Fibroblast of skin of back (primary cell): ENCODE results near the gene INHBE.

ENCODE experiments used
- DNase-seq: peaks from one replicate; pipeline ENCODE4 v3.0.0-alpha.2; 2013

Gene INHBE

DNA sequence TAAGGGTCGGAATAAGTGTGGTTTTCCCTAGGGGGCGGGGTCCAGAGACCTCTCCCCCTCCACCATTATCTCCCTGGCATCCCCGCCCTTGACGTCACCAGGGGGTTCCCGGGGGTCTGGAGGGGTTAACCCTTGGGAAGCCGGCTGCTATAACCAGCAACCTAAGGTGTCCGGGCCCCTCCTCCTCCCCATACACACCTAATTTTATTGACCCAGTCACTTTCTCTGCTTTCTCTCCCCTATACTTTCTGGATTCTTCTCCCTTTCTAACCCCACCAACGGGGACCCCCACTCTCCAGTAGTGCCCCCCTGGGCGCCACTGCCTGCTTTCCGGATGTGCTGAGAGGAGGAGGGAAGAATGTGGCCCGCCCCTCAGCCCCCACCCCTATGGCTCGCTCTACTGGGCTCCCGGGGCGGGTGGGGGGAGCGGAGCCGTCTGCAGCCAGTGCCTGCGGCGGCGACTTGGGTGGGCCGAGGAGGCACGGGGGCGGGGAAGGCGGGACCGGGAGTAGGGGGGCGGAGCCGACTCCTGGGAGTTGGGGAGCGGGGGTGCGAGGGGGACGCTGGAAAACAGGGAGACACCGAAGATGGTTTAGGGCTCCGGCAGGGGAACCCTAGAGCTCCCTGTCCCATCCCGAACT is 6.3 kb downstream of the INHBE start:
- DNase-seq, result peak; percentile 79

DNA sequence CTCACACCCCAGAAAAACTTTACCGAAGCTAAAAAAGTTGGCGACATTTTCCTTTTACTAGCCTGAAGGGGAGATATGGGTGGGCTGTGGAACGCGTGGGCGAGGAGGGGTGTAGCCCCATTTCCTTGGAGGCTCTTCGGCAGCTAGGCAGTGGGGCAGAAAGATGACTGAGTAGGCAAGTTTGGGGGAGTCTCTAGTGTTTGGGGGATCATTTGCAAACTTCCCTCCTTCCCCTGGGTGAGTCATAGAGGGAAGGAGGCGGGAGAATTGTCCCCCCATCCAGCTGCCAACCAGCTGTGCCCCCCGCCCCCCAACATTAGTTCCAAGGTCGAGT is 6.8 kb downstream of the INHBE start:
- peak; percentile 48 for DNase-seq

DNA sequence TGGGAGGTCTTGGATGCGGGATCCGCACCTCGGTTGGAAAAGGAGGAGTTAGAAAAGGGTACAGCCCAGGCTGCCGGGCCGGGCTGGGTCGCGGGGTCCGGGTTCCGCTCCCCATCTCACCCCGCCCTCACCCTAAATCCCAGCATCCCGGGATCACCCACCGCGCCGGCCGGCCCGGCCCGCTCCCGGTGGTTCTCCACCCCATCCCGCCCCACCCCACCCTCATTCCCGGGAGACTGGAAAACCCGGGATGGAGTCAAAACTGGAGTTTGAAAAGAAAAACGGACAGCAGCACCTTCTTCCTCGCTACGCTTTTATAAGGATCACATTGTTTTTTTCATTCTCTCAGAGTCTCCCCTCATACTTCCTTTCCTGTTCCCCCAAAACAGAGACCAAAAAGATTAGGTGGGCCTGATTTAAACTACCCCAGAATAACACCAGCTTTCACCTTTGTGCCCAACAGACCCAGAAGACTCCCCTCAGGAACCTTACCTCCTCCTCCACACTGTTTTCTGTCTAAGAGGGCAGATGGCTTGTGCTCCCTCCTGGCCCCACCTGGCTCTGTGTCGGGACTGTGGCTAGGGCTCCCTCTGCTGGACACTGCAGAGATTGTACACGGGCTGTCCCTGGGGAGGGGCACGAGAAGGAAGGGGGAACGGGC is 7.3 kb downstream of the INHBE start:
- DNase-seq, result peak; percentile 91

DNA sequence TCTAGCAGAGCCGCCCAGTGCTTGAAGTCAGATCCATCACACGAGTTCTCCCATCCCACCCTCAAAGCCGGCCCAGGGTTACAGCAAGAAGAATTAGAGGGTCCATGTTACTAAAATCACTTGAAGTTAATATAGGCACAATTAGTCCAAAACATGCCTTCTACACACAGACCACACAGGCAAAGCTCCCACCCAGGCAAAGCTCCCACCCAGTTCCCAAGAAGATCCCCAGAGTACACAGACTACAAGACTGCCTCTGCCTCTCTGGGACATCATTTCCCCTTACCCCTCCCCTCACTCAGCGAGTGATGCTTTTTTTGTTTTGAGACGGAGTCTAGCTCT is 7.8 kb downstream of the INHBE start:
- no peak for DNase-seq

DNA sequence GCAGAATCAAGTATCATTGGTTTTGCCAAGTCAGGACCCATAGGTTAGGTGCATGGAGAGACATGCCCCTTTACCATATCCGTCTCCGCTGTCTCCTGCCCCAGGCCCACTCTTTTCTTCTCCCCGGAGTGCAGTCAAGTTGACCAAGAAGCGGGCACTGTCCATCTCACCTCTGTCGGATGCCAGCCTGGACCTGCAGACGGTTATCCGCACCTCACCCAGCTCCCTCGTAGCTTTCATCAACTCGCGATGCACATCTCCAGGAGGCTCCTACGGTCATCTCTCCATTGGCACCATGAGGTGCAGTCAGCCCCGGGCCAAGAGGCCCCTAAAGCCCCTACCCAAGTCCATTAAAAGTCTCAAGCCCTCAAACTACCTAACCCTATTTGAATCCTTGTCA is 9.5 kb downstream of the INHBE start:
- no peak for DNase-seq

DNA sequence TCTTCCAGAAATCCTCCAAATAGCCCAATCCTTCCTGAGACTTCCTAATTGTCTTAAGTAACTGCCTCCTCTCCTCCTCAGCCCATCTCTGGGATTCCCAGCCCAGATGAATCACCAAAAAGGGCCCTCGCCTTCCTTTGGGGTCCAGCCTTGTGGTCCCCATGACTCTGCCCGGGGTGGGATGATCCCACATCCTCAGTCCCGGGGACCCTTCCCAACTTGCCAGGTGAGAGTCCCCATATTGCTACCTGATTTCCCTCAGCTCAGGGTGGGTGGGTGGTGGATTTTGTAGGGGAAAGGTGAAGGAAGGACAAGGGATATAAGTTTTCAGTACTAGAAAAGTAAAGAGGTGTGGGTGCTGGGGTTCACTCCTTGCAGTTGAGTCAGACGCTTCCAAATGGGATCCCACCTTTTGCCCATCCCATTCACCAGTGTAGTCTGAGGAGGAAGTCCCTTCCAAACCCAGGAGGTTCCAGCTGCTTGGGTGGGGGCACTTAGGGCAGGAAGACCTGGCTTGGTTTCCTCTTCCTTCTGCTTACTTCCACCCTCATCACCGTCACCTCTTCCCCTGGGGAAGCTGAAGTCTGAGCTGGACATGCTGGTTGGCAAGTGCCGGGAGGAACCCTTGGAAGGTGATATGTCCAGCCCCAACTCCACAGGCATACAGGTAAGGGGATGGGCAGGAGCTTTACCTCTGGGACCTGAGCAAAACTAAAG is 10.1 kb downstream of the INHBE start:
- DNase-seq, result no peak

DNA sequence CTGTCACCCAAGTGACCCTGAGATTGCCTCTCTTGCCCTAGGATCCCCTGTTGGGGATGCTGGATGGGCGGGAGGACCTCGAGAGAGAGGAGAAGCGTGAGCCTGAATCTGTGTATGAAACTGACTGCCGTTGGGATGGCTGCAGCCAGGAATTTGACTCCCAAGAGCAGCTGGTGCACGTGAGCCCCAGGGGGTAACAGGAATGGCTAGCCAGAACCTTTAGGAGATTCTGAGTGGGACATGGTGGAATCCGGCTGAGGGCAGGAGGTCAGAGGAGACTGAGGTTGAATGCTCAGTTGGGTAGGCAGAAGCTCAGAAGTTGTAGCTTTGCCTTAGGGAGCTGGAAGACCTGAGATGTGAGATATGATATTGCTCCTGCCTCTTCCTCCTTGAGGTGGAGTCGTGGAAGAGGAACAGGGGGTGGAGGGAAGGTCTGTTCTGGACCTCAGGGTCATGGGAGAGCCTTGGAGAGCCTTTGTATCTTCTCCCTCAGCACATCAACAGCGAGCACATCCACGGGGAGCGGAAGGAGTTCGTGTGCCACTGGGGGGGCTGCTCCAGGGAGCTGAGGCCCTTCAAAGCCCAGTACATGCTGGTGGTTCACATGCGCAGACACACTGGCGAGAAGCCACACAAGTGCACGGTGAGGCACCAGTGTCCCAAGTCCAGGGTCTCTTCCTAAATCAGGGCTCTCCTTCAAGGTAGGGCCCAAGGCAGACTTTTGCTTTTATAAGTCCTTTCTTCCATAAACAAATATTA is 10.8 kb downstream of the INHBE start:
- DNase-seq, result no peak

DNA sequence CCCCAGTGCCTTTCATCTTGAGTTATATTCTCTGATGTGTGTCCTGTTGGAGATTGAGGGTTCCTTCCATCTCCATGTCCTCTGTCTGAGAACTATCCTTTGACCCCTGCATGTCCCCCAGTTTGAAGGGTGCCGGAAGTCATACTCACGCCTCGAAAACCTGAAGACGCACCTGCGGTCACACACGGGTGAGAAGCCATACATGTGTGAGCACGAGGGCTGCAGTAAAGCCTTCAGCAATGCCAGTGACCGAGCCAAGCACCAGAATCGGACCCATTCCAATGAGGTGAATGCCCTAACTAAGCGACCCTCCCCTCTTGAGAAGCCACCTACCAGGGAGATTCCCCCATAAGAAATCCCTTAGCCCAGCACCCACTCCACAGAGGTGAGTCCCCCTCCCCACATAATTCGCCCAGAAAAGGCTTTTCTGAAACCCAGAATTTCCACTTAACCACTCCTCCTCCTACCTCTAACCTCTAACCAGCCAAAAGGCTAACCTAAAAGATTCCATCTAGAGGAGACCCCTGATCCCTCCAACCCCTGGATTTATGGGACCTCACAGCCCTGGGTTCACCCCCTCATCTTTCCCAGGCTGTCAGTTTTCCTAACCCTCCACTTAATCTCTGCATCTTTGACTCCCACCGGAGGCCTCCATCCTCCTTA is 12.2 kb downstream of the INHBE start:
- no peak for DNase-seq

DNA sequence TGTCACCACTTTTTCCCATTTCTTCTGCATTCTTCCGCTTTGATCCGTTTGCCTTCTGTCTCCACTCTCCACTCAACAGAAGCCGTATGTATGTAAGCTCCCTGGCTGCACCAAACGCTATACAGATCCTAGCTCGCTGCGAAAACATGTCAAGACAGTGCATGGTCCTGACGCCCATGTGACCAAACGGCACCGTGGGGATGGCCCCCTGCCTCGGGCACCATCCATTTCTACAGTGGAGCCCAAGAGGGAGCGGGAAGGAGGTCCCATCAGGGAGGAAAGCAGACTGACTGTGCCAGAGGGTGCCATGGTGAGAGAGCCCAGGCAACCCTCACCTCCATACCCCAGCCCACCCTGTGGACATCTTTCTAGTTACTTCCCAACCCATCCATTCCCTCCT is 12.8 kb downstream of the INHBE start:
- no peak for DNase-seq

DNA sequence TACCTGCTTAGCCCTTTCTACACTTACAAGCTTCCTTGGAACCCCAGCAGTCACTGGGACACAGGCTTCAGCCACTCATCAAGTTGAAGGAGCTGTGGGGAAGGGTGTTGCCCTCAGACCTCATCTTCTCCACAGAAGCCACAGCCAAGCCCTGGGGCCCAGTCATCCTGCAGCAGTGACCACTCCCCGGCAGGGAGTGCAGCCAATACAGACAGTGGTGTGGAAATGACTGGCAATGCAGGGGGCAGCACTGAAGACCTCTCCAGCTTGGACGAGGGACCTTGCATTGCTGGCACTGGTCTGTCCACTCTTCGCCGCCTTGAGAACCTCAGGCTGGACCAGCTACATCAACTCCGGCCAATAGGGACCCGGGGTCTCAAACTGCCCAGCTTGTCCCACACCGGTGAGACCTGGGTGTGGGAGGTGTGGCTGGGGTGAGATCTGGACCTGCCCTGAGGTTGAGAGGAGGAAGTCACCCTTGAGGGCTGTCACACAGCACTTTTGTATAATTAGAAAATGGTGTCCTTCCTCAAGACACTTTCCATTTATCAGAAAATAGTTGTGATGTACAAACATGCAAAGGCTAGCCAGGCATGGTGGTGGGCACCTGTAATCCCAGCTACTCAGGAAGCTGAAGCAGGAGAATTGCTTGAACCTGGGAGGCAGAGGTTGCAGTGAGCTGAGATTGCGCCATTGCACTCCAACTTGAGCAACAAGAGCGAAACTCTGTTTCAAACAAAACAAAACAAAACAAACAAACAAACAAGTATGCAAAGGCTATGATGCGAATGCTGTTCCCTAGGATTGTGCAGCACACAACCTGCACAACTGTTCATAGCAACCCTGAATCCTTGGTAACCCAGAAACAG is 14.4 kb downstream of the INHBE start:
- DNase-seq, result no peak

DNA sequence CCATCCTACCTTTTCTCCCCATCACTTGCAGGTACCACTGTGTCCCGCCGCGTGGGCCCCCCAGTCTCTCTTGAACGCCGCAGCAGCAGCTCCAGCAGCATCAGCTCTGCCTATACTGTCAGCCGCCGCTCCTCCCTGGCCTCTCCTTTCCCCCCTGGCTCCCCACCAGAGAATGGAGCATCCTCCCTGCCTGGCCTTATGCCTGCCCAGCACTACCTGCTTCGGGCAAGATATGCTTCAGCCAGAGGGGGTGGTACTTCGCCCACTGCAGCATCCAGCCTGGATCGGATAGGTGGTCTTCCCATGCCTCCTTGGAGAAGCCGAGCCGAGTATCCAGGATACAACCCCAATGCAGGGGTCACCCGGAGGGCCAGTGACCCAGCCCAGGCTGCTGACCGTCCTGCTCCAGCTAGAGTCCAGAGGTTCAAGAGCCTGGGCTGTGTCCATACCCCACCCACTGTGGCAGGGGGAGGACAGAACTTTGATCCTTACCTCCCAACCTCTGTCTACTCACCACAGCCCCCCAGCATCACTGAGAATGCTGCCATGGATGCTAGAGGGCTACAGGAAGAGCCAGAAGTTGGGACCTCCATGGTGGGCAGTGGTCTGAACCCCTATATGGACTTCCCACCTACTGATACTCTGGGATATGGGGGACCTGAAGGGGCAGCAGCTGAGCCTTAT is 15.3 kb downstream of the INHBE start:
- no peak for DNase-seq

DNA sequence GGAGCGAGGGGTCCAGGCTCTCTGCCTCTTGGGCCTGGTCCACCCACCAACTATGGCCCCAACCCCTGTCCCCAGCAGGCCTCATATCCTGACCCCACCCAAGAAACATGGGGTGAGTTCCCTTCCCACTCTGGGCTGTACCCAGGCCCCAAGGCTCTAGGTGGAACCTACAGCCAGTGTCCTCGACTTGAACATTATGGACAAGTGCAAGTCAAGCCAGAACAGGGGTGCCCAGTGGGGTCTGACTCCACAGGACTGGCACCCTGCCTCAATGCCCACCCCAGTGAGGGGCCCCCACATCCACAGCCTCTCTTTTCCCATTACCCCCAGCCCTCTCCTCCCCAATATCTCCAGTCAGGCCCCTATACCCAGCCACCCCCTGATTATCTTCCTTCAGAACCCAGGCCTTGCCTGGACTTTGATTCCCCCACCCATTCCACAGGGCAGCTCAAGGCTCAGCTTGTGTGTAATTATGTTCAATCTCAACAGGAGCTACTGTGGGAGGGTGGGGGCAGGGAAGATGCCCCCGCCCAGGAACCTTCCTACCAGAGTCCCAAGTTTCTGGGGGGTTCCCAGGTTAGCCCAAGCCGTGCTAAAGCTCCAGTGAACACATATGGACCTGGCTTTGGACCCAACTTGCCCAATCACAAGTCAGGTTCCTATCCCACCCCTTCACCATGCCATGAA is 16.0 kb downstream of the INHBE start:
- DNase-seq, result no peak

DNA sequence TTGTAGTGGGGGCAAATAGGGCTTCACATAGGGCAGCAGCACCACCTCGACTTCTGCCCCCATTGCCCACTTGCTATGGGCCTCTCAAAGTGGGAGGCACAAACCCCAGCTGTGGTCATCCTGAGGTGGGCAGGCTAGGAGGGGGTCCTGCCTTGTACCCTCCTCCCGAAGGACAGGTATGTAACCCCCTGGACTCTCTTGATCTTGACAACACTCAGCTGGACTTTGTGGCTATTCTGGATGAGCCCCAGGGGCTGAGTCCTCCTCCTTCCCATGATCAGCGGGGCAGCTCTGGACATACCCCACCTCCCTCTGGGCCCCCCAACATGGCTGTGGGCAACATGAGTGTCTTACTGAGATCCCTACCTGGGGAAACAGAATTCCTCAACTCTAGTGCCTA is 16.6 kb downstream of the INHBE start:
- DNase-seq, result no peak

DNA sequence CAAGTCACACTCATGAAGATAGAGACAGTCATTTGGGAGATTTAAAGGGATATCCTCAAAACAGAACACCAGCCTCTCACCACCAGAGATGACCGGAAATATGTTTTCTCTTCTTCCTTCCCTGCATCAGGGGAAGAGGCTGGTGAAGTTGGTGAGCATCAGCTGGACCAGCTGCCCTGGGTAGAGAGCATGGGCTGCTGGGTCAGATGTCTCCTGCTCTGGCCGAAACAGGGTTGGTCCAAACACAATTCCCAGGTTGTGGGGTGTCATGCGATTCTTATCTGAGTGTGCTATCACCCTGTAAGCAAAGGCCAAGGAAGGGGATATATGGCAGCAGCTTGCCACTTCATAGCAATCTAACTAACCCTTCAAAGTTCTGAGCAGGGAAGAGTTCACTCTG is 17.3 kb downstream of the INHBE start:
- no peak for DNase-seq

DNA sequence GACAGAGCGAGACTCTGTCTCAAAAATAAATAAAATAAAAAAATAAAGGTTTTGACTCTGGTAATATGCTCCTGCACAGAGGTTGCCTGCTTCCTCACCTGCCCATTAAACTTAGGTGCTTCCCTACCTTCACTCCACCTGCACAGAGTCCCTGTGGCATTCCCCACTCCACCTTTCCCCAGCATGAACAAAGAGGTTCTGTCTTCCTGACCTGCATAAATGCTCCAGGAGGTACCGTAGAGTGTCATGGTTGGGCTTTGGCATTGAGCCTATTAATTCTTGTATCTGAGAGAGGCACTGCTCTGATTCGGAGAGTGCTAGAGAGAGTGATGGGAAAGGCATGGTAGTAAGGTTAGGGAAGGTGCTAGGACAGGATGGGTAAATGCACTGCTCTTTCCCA is 18.3 kb downstream of the INHBE start:
- DNase-seq, result no peak

DNA sequence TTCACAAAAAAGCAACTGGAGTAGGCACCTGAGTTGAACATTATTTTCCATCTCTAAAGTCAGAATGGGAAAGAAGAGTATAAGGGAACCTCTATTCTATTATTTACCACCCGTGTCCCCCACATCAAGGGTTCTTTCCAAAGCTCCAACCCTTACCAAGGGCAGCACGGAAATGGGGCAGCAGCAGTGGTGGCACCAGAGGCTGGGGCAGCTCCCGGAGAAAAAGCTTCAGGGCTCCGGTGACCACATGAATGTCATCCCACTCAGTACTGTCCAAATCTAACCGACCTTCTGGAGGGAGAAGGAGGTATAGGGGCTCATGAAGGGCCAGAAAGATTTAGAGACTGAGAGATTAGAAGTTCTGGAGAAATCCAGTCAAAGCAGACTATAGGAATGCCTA is 18.8 kb downstream of the INHBE start:
- DNase-seq, result no peak

DNA sequence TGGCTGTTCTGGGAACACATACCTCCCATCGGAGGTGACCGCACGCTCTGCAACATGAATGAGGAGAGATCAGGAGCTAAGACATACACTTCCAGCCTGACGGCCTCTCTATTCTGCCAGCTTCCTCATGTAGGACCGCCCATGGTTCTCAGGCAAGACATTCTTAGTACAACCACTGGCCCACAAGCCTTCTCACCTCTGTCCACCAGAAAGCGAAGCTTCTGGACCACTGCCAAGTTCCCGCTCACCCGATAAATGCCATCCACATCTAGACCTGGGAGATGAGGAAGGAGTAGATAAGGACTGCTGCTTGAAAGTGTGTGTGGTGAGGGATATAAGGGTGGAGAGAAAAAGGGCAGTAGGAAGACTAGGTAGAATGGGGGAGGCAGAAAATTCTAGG is 19.3 kb downstream of the INHBE start:
- no peak for DNase-seq

DNA sequence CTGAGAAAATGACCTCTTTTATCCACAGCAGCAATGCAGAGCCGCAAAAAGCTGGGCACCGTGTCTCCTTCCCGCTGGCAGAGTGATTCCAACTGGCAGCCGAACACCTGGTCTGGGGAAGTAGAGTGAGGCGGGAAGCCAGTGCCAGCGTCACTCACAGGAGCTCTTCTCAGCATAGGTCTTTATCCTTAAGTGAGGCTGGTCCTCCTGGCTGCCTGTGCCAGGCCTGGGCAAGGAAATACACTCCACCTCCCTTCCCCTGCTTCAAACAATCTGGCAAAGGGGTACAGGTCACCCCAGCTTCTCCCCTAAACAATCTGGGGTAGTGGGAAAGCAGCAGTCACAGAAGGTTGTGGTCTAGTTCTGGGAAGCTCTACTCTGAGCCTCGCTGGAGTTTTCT is 19.8 kb downstream of the INHBE start:
- DNase-seq, result no peak

DNA sequence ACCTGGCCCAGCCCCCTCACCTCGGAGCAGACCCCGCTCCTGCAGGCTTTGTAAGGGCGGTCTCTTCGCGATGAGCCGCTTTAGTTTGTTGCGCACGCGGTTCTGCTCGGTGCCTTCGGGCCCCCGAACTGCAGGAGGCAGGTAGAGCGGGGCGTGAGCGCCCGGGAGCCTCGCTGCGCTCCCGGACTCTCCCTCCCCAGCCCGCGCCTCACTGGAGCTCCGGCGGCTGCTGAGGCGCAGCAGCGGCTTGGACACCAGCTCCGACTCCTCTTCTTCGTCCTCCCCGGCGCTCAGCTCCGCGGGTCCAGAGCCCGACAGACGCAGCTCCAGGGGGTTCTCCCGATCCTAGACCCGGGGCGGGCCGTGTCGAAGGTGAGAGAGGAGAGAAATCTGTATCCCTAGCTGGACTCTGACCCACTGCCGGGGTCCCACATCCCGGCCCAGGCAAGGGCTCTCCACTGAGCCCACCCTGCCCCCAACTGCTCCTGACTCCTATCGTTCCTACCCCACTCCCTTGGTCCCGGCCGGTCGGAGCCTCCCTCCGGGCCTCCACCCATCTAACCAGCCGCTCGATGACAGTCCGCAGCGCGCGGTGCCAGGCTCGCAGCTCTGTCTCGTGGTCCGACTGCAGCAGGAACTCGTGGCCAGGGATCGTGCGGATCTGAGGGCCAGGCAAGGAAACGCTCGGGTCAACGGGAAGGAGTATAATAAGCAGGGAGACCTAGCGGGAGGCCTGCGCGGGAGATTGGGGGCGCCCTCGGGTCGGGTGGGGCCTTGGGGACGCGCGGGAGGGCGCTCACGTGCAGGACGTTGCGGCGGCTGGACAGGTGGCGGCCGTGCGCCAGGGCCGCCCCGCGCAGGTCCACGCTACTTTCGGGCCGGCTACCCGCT is 20.4 kb downstream of the INHBE start:
- DNase-seq, result no peak
